Endothelial cell (in vitro differentiated cells): Measurements from ENCODE around the gene PPP3CA. TPM values are rescaled to one million over a fixed set of nuclear protein-coding genes. Genes with fewer than 3 reads are reported as not detected.

Experiments used
- DNase-seq: peaks from one replicate; pipeline ENCODE4 v3.0.0; 2021; ENCODE audit warnings: low spot score
- H3K27ac Mint-ChIP-seq: one replicate; pipeline ENCODE4 v1.8.0; 2021; ENCODE audit warnings: mixed read lengths, inconsistent platforms; ENCODE audit not compliant: unreplicated experiment
- H3K27me3 Mint-ChIP-seq: one replicate; pipeline ENCODE4 v1.8.0; 2021; ENCODE audit warnings: mild to moderate bottlenecking, moderate library complexity, mixed read lengths, inconsistent platforms; ENCODE audit not compliant: unreplicated experiment
- H3K36me3 Mint-ChIP-seq: one replicate; pipeline ENCODE4 v1.8.0; 2021; ENCODE audit warnings: mild to moderate bottlenecking, low read depth, mixed read lengths, inconsistent platforms; ENCODE audit not compliant: unreplicated experiment
- H3K4me1 Mint-ChIP-seq: one replicate; pipeline ENCODE4 v1.8.0; 2021; ENCODE audit warnings: mild to moderate bottlenecking, mixed read lengths, inconsistent platforms; ENCODE audit not compliant: unreplicated experiment
- H3K4me3 Mint-ChIP-seq: one replicate; pipeline ENCODE4 v1.8.0; 2021; ENCODE audit warnings: mild to moderate bottlenecking, mixed read lengths, inconsistent platforms; ENCODE audit not compliant: unreplicated experiment
- H3K9me3 Mint-ChIP-seq: one replicate; pipeline ENCODE4 v1.8.0; 2021; ENCODE audit warnings: mixed read lengths, inconsistent platforms; ENCODE audit not compliant: unreplicated experiment
- total RNA-seq: library from RNA; stranded (reverse); fragmentation: NEBNext Ultra II Directional; extraction: Animal tissue kit (Norgen Biotek cat#: 25700); gene quantifications from one replicate; pipeline ENCODE4 v1.2.1, GENCODE V29; 2021; ENCODE audit not compliant: unreplicated experiment
- TF ChIP-seq, protein P1 (sequence below): fragments of 200-600 bp; sonication (generic); IDR thresholded peaks from one replicate; pipeline ENCODE4 v1.5.0; 2021; ENCODE audit warnings: antibody characterized with exemption; ENCODE audit not compliant: unreplicated experiment

Gene PPP3CA
- total RNA-seq, 1 donor from 2014 or later: 60.5 TPM

DNA sequence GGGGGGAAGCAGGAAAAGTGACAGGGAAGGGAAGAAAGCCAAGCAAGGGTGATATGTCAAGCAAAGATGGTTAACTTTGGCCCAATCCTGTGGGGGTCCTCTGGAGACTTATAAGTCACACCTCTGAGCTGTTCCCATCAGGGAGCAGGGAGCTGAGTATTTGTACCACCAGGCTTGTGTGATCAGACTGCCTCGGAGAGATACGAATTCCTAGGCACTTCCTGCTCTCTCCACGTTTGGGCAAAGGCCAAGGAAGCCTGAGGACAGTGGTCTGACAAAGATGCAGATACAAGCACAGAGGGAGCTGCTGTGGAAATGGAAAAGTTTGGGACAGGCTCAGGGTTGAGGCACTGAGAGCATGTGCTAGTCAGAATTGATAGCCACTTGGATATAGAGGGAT is 10.4 kb upstream of the PPP3CA start:
- TF ChIP-seq, protein P1, sequence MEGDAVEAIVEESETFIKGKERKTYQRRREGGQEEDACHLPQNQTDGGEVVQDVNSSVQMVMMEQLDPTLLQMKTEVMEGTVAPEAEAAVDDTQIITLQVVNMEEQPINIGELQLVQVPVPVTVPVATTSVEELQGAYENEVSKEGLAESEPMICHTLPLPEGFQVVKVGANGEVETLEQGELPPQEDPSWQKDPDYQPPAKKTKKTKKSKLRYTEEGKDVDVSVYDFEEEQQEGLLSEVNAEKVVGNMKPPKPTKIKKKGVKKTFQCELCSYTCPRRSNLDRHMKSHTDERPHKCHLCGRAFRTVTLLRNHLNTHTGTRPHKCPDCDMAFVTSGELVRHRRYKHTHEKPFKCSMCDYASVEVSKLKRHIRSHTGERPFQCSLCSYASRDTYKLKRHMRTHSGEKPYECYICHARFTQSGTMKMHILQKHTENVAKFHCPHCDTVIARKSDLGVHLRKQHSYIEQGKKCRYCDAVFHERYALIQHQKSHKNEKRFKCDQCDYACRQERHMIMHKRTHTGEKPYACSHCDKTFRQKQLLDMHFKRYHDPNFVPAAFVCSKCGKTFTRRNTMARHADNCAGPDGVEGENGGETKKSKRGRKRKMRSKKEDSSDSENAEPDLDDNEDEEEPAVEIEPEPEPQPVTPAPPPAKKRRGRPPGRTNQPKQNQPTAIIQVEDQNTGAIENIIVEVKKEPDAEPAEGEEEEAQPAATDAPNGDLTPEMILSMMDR: no peak
- Mint-ChIP-seq H3K27ac (no peak overlapping the region), H3K36me3 (no peaks in the 10 kb centered on the region), H3K9me3 (no peaks in the 10 kb centered on the region), H3K27me3 (peaks cover 5% of the 10 kb centered on the region), H3K4me3 (no peak overlapping the region), H3K4me1 (peaks cover 4% of the 10 kb centered on the region)
- no peak for DNase-seq

GRCh38 chr4:101356928-101357327 is 9.6 kb upstream of the PPP3CA start:
- no peaks in the 10 kb centered on the region for H3K9me3 Mint-ChIP-seq
- TF ChIP-seq, protein P1: no peak
- no peak overlapping the region for H3K4me3 Mint-ChIP-seq
- DNase-seq: no peak
- peaks cover 5% of the 10 kb centered on the region for H3K27me3 Mint-ChIP-seq
- H3K27ac Mint-ChIP-seq: no peak overlapping the region
- H3K4me1 Mint-ChIP-seq: peaks cover 4% of the 10 kb centered on the region
- no peaks in the 10 kb centered on the region for H3K36me3 Mint-ChIP-seq

DNA sequence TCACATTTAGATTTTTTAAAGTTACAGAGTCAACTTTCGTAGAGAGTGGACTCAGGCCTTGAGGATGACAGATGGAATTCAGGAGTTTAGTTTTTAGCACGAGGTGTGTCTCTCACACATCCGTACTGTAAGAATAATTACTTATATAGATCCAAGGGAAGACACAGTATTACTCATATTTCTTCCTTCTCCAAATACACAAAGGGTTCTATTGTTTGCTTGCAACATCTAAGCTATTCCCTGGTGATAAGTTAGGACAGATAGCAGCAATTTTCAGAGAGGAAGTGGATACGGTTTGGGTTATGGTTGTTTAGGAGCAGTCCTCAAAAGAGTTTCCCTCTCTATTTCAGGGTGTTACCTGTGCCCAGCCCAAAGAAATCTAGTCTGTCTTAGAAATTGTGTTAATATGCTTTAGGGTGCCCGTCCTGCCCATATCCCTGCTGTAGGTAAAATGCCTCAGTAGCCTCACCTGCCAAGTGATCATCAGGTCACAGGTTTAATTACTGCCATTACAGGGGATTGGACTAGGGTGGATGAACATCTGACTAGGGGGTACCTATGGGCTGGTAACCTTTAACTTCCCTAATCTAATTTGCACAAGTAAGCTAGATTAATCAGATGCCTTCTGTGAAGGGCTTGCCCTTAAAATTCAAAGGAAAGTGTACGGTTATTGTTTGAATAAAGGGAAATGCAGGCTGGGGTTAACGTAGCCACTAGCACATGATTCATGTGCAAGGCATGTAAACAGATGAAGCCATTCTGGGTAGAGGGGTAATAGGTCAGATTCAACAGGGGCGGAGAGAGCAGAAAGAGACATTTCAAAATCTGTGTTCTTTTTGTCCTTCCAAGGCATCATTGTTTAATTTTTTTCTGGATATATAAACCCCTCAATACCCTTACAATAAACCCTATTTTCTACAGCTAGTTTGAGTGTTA is 8.7 kb upstream of the PPP3CA start:
- no peaks in the 10 kb centered on the region for H3K9me3 Mint-ChIP-seq

DNA sequence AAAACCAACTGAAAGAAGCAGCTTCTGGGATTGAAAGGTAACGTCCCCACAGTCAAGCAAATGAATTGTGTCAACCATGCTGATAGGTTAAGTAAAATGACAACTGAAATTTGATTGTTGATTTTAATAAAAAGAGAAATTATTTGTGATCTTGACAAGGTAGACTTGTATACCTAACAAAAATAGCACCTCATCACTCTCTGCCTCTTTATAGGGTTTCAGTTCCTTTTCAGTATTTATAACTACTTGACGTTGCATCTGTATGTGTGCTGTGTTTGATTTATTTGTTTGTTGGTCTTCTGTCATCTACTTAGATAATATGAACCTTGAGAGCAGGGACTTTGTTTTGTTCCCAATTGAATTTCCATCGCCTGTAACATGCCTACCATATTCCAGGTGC is 7.9 kb upstream of the PPP3CA start:
- TF ChIP-seq, protein P1: no peak
- H3K4me1 Mint-ChIP-seq: peaks cover 4% of the 10 kb centered on the region
- H3K27ac Mint-ChIP-seq: no peak overlapping the region
- H3K27me3 Mint-ChIP-seq: peaks cover 5% of the 10 kb centered on the region
- H3K4me3 Mint-ChIP-seq: no peak overlapping the region
- DNase-seq: no peak
- H3K36me3 Mint-ChIP-seq: no peaks in the 10 kb centered on the region
- no peaks in the 10 kb centered on the region for H3K9me3 Mint-ChIP-seq

More for the DNA sequence above, 8.7 kb upstream of the PPP3CA start:
- H3K27ac Mint-ChIP-seq: no peak overlapping the region
- peaks cover 4% of the 10 kb centered on the region for H3K4me1 Mint-ChIP-seq
- H3K4me3 Mint-ChIP-seq: no peak overlapping the region
- TF ChIP-seq, protein P1: no peak
- DNase-seq: no peak
- peaks cover 5% of the 10 kb centered on the region for H3K27me3 Mint-ChIP-seq
- H3K36me3 Mint-ChIP-seq: no peaks in the 10 kb centered on the region

- Mint-ChIP-seq H3K27ac (no peak overlapping the region), H3K36me3 (peaks cover 8% of the 10 kb centered on the region), H3K4me3 (no peak overlapping the region), H3K9me3 (no peaks in the 10 kb centered on the region), H3K27me3 (peaks cover 19% of the 10 kb centered on the region), H3K4me1 (peaks cover 22% of the 10 kb centered on the region)
- DNase-seq: no peak
- TF ChIP-seq, protein P1: no peak
Observed at GRCh38 chr4:101349801-101350064, 2.4 kb upstream of the PPP3CA start.
